HL-60 (cell line): ENCODE data around the gene SART3.

Experiments
- DNase-seq, 2 experiments: peaks; one replicate each; pipeline ENCODE4 v3.0.0-alpha.2; 2010 to 2020; ENCODE audit warnings: low read depth in 1 of 2, low spot score in 1 of 2
- H3K27ac ChIP-seq: fragments of 250-450 bp; sonication (Bioruptor Pico); replicated peaks from 2 replicates; pipeline ENCODE4 v1.5.1; 2020; ENCODE audit warnings: mild to moderate bottlenecking, moderate library complexity
- H3K27me3 ChIP-seq: fragments of 250-450 bp; sonication (Bioruptor Pico); 2 replicates; pipeline ENCODE4 v1.5.1; 2021; ENCODE audit warnings: mild to moderate bottlenecking, moderate library complexity; ENCODE audit not compliant: insufficient read depth, poor library complexity, severe bottlenecking
- H3K4me3 ChIP-seq: replicated peaks from 2 replicates; pipeline ENCODE4 v1.5.1; 2011; ENCODE audit warnings: mild to moderate bottlenecking, control low read depth, low read length; ENCODE audit not compliant: insufficient read depth
- CTCF ChIP-seq: IDR thresholded peaks from one replicate; pipeline ENCODE4 v1.5.1; 2011; ENCODE audit warnings: low read length, control low read depth, inconsistent platforms; ENCODE audit not compliant: insufficient read depth
- GABPA ChIP-seq: IDR thresholded peaks from 2 replicates; pipeline ENCODE4 v1.6.1; 2012; ENCODE audit warnings: low read depth
- POLR2AphosphoS5 ChIP-seq: IDR thresholded peaks from 2 replicates; pipeline ENCODE4 v1.6.1; 2012; ENCODE audit warnings: low read depth
- REST ChIP-seq: IDR thresholded peaks from 2 replicates; pipeline ENCODE4 v1.6.1; 2012; ENCODE audit warnings: low read depth; ENCODE audit not compliant: insufficient replicate concordance
- SPI1 ChIP-seq: IDR thresholded peaks from 2 replicates; pipeline ENCODE4 v1.6.1; 2012; ENCODE audit warnings: low read depth, mild to moderate bottlenecking, borderline replicate concordance

SART3 gene

GRCh38 chr12:108478611-108479206, 82.3 kb downstream of the SART3 start:
- no peak overlapping the region for H3K4me3 ChIP-seq
- H3K27ac ChIP-seq, result no peak overlapping the region
- TF ChIP-seq CTCF, result no peak
- no peak for TF ChIP-seq GABPA
- TF ChIP-seq SPI1, result no peak
- no peak for TF ChIP-seq POLR2AphosphoS5
- no peak for TF ChIP-seq REST
- no peaks in the 10 kb centered on the region for H3K27me3 ChIP-seq
- no peak for DNase-seq

- no peak overlapping the region for H3K4me3 ChIP-seq
- DNase-seq, result no peak
- TF ChIP-seq CTCF (no peak), GABPA (no peak), POLR2AphosphoS5 (no peak), SPI1 (no peak), REST (no peak)
- no peak overlapping the region for H3K27ac ChIP-seq
- H3K27me3 ChIP-seq, result no peaks in the 10 kb centered on the region
Observed at GRCh38 chr12:108477881-108478259, 83.1 kb downstream of the SART3 start.

- no peak overlapping the region for H3K27ac ChIP-seq
- no peak overlapping the region for H3K4me3 ChIP-seq
- TF ChIP-seq POLR2AphosphoS5 (no peak), SPI1 (no peak), GABPA (no peak), CTCF (no peak), REST (no peak)
- H3K27me3 ChIP-seq, result no peaks in the 10 kb centered on the region
- no peak for DNase-seq
Observed at GRCh38 chr12:108477055-108477880, 83.7 kb downstream of the SART3 start.
